ENCODE measurements around the gene MPG.

DNA sequence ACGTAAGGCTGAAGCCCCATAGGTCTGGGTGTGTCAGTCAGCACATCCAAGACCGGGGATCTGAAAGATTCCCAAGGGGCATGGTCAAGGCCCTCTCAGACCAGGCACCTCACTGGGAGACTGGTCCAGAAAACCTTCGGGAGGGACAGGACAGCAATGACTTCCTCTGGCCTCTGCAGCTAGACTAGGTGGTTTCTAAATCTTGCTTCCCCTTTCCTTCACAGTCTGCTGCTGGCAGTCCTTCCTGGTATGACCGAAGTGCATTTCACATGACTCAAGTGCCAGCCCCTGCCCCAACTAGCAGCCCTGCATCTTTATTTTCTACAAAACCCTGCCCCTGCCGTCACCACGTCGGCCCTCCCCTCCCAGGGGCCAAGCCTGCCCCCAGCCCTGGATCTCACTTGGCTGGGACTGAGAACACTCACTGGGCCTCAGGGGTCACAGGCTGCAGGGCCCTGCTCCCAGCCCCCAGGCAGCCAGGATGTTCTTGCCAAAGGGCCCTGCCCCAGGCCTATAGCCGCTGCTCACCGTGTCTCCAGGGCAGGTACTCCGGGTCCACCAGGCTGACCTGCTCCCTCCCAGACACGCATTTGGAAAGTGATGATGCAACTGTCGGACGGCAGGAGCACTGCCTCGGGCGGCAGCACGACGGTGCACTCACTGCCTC is 42.9 kb upstream of the MPG start:
- no peak for TF ChIP-seq EGR1 (IDR thresholded peaks at IDR 0.05)
- no peak for TF ChIP-seq CREB1 (IDR thresholded peaks at IDR 0.05; ENCODE audit: low read depth)
- TF ChIP-seq RAD21 (IDR thresholded peaks at IDR 0.05; ENCODE audit: low read depth) = no peak
- TF ChIP-seq, protein P1, sequence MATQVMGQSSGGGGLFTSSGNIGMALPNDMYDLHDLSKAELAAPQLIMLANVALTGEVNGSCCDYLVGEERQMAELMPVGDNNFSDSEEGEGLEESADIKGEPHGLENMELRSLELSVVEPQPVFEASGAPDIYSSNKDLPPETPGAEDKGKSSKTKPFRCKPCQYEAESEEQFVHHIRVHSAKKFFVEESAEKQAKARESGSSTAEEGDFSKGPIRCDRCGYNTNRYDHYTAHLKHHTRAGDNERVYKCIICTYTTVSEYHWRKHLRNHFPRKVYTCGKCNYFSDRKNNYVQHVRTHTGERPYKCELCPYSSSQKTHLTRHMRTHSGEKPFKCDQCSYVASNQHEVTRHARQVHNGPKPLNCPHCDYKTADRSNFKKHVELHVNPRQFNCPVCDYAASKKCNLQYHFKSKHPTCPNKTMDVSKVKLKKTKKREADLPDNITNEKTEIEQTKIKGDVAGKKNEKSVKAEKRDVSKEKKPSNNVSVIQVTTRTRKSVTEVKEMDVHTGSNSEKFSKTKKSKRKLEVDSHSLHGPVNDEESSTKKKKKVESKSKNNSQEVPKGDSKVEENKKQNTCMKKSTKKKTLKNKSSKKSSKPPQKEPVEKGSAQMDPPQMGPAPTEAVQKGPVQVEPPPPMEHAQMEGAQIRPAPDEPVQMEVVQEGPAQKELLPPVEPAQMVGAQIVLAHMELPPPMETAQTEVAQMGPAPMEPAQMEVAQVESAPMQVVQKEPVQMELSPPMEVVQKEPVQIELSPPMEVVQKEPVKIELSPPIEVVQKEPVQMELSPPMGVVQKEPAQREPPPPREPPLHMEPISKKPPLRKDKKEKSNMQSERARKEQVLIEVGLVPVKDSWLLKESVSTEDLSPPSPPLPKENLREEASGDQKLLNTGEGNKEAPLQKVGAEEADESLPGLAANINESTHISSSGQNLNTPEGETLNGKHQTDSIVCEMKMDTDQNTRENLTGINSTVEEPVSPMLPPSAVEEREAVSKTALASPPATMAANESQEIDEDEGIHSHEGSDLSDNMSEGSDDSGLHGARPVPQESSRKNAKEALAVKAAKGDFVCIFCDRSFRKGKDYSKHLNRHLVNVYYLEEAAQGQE (IDR thresholded peaks at IDR 0.05; ENCODE audit: low read depth) = no peak
- no peak for TF ChIP-seq TAF1 (IDR thresholded peaks at IDR 0.05; ENCODE audit: low read depth)
- no peak for TF ChIP-seq NFIC (IDR thresholded peaks at IDR 0.05)
- TF ChIP-seq, protein P2, sequence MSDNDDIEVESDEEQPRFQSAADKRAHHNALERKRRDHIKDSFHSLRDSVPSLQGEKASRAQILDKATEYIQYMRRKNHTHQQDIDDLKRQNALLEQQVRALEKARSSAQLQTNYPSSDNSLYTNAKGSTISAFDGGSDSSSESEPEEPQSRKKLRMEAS (IDR thresholded peaks at IDR 0.05) = no peak
- TF ChIP-seq EP300 (IDR thresholded peaks at IDR 0.05; ENCODE audit: borderline replicate concordance) = no peak
- TF ChIP-seq FOXM1 (IDR thresholded peaks at IDR 0.05; ENCODE audit: borderline replicate concordance, low read depth) = no peak
- no peak for TF ChIP-seq CEBPB (IDR thresholded peaks at IDR 0.05)
- no peak for TF ChIP-seq TEAD4 (IDR thresholded peaks at IDR 0.05)

Data from Ishikawa (cell line).